Activated CD4-positive, alpha-beta T cell treated with anti-CD3 and anti-CD28 coated beads for 4 hours (primary cell): Measurements from ENCODE around the gene TCTN1.
"Not testable (repeated sequence)": the region's sequence is repeated elsewhere in the genome, so short reads cannot be mapped to it uniquely, and the experiment has no call there.

Experiments used
- DNase-seq, 2 donors: peaks; one replicate each; pipeline ENCODE4 v3.0.0-alpha.2; 2020

Gene TCTN1

DNA sequence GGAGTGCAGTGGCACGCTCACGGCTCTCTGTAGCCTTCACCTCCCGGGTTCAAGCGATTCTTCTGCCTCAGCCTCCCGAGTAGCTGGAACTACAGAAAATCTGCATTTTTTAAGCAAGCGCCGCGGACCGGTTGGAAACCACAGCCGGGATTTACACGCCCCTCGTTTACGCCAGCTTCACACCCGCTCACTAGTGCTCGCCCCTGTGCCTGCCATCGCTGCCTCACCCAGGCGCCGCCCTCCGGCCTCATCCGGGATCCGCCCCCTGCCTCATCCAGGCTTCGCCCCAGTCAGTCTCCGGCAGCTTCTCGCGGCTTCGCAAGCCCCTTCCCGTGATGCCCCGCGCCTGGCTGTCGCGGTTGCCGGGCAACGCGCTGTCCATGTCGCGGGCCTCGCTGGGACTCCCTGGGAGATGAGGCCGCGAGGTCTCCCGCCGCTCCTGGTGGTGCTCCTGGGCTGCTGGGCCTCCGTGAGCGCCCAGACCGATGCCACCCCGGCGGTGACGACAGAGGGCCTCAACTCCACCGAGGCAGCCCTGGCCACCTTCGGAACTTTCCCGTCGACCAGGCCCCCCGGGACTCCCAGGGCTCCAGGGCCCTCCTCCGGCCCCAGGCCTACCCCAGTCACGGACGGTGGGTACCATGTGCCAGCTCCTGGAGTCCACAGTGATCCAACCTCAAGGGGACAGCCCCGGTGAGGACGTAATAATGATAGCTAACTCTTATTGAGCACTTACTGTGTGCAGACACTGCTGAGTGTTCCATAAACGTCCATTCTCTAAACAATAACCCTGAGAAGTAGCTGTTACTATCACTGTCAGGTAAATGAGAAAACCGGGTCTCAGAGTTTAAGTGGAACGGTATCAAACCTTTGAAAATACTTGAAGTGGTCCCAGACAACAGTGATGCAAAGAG is at the start of gene TCTN1:
Gene TCTN1, plus strand, starts transcription at position 359 of the 914 bp plus-strand sequence. Its CDS starts 54 bp downstream, at position 413.
- peak; percentile 95 to 96 for DNase-seq

DNA sequence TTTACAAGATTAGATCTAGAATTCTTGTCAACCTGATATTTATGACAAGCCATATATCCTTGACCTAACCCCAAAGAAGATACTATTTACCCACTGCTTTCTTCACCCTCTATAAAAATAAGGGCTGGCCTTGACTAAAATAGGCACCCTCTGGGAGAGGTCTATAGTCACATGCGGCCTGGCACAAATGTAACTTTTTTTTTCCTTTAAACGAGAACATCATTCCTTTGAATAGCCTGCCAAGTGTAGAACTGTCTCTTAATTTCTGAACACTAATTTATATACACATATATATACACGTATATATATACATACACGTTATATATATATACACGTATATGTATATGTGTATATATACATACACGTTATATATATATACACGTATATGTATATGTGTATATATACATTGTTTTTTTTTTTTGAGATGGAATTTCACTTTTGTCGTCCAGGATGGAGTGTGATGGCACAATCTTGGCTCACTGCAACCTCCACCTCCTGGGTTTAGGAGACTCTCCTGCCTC is 49.4 kb upstream of the TCTN1 start:
- no peak for DNase-seq

GRCh38 chr12:110565894-110566871 is 47.7 kb upstream of the TCTN1 start:
- no peak for DNase-seq

GRCh38 chr12:110566993-110567392 is 46.9 kb upstream of the TCTN1 start:
- DNase-seq: no peak

DNA sequence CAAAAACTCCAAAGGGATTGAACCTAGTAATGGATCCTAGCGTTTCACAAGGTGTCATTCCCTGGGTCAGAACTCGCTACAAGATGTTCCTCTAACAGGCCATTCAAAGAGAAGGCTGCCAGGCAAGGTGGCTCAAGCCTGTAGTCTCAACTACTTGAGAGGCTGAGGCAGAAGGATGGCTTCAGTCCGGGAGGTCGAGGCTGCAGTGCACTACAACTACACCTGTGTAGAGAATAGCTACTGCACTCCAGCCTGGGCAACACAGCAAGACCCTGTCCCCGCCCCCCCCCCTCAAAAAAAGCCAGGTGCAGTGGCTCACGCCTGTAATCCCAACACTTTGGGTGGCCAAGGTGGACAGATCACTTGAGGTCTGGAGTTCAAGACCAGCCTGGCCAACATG is 45.2 kb upstream of the TCTN1 start:
- no peak for DNase-seq

GRCh38 chr12:110569838-110570237 is 44.1 kb upstream of the TCTN1 start:
- DNase-seq: not testable (repeated sequence)

GRCh38 chr12:110570798-110571197 is 43.1 kb upstream of the TCTN1 start:
- not testable (repeated sequence) for DNase-seq

GRCh38 chr12:110574044-110574443 is 39.9 kb upstream of the TCTN1 start:
- no peak for DNase-seq

DNA sequence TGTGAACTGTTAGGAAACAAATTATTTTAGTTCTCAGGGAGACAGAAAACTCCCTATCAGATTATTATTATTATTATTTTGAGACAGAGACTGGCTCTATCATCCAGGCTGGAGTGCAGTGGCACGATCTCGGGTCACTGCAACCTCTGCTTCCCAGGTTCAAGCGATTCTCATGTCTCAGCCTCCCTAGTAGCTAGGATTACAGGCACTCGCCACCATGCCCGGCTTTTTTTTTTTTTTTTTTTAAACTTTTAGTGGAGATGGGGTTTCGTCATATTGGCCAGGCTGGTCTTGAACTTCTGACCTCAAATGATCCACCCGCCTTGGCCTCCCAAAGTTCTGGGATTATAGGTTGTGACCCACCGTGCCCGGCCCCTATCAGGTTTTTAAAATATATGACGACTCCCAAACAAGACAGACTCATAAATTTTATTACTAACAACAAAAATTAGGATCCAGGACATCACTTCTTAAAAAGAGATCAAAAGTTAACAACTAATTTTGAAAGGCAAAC is 39.2 kb upstream of the TCTN1 start:
- not testable (repeated sequence) for DNase-seq

GRCh38 chr12:110575326-110575725 is 38.6 kb upstream of the TCTN1 start:
- no peak for DNase-seq

GRCh38 chr12:110576504-110576903 is 37.4 kb upstream of the TCTN1 start:
- no peak for DNase-seq

- peak; percentile 48 for DNase-seq
Measured at GRCh38 chr12:110577864-110578693, 35.9 kb upstream of the TCTN1 start.

- peak in 1 of 2 donors; percentile 42 for DNase-seq
Measured at GRCh38 chr12:110578694-110579534, 35.0 kb upstream of the TCTN1 start.

- DNase-seq: no peak
Measured at GRCh38 chr12:110579535-110580253, 34.2 kb upstream of the TCTN1 start.

GRCh38 chr12:110581931-110582275 is 32.0 kb upstream of the TCTN1 start:
- DNase-seq: no peak

DNA sequence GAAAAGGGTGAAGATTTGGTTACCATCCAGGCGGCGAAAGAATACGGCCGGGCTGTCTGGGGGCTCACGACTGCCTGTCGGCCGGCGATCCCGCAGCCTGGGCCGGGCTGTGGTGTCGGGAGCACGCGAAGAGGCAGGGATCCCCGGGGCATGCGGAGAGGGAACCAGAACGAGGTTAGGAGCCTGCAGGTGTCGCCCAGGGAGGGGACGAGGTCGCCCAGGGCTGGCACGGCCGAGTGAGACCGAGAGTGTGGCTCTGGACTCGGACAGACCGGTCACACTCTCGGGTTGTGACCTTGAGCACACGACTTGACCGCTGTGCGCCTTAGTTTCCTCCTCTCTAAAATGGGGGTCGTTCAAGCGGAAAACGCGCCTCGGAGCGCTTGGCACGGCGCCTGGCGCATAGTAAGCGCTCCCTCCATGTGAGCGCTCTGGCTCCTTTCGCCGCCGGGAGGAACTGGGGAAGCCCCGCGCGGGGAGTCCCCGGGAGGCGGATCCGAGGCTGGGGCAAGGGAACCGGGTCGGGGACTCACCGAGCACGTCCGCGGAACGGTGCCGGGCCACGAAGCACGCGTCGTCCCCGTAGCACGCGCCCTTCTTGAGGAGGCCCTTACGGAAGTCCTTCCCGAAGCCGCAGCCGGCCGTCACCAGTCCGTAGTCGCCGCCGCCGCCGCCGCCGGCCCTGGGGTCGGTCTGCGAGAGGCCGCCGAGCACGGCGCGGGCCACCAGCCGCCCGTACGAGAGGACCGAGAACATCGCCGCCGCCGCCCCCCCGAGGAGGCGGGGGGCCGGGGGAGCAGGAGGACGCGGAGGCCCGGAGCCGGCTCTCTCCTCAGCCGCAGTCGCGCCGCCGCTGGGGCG is 31.4 kb upstream of the TCTN1 start:
- DNase-seq: peak; percentile 82 to 85

DNA sequence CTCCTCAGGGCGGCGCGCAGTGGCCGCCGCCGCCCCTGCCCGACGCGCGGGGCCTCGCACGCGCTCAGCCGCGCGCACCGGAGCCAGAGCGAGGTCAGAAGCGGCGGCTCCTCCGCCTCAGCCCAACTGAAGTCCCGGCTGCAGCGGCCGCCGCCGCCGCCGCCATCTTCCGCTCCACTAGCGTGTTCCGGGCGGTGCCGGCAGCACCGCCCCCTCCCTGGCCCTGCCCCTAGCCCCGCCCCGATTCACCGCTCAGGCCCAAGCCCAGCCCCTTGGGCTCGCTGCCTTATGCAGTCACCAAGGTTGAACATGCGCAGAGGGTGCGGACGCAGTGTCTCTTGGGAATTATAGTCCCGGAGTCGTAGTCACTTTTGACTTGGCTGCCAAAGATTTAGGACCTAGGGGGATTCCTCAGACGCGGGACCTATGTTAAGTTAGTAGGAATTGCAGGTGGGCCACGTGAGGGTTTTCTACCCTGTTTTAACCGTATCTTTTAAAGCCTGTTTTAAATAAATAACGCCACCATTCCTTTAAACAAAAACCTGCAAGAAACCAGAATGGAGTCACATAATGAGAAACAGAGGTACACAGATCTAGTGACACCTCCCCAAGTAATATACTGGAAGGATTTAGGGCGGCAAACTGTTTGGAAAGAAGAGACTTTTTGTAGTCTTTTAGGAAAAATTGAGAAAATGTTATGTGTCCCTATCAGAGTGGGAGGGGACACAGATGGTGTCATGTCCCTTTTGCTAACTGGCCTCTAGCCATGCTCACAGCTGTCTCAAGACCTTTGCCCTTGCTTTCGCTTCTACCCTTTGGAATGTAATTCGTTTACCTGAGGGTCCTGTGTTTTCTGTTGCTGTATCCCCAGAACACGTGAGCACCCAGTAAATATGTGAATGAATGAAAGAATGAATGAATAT is 30.5 kb upstream of the TCTN1 start, which contains the start of gene PPTC7:
Gene PPTC7, minus strand, starts transcription at position 182 of the 923 bp plus-strand sequence. CDS start 287 bp downstream, outside the sequence.
- peak; percentile 97 to 98 for DNase-seq

DNA sequence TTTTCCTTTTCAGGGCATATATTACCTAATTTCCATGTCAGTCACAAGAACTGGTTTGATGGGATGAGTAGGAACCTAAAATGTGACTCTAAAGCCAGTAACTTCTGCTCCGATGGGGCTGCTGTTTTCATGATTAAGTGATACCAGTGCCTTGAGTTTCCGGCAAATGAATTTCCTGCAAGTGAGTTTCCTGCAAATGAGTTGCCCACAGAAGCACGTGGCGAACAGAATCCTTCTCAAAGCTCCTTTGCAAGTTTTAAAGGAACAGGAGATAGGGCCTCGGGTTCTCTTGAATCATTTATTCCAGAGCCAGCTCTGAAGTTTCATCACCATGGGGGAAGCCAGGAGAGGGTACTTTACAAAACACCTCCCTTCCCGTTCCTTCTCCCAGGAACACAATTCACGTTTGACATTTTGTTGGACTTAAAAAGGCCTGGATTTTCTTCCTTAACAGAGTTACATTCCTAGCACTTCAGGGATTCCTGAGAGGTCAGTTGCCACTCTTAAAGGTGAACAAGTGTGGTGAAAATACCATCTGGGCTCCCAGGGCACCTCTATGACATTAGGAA is 28.6 kb upstream of the TCTN1 start:
- peak; percentile 52 to 56 for DNase-seq
